Nucleus accumbens (tissue), 56 donors: ENCODE data around the gene SHANK3.
A peak's percentile ranks its signal among the peaks of the same experiment; 100 is the strongest.
"Not testable (repeated sequence)": the region's sequence is repeated elsewhere in the genome, so short reads cannot be mapped to it uniquely, and the experiment has no call there.

Experiments used
- DNase-seq, 56 donors: peaks; one replicate each; lab custom pipeline; 2025; lab: John Stamatoyannopoulos, UW

The SHANK3 gene

DNA sequence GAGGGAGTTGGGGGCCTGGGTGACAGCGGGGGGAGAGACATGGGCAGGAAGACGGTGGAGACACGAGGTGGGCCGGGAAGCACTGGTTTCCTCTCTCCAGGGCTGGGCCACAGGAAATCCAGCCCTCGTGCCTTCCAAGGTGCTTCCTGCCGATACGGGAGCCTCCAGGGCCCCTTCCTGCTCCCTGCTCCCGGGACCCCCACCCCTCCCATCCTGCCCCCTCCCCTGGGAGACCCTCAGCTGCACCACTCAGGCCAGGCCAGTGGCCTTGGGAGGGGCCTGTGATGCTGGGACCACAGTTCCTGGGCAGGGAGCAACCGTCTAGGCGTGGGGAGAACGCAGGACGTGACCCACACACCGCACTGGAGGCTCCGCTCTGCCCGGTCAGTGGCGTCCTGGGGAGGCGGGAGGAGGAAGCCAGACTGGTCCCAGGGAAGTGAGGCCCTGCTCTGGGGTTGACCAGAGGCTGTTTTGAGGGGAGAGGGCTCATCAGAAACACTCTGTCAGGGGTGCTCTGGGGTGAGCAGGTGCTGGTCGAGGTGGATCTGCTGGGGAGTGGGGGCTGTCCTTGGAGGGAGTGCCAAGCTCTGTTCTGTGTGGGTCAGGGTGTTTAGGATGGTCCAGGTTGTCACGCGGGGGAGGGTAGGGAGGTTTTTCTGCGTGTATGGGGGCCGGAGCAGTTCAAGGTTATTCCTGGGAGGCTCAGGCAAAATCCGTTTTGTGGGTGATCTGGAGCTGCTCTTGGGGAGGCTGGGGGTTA is at the start of gene SHANK3:
Gene SHANK3 (plus strand): TSS at position 353 of the 760 bp plus-strand sequence.
- DNase-seq: peak in 1 of 56 donors; percentile 54

GRCh38 chr22:50624347-50625130 is 48.1 kb upstream of the SHANK3 start:
- DNase-seq: no peak

DNA sequence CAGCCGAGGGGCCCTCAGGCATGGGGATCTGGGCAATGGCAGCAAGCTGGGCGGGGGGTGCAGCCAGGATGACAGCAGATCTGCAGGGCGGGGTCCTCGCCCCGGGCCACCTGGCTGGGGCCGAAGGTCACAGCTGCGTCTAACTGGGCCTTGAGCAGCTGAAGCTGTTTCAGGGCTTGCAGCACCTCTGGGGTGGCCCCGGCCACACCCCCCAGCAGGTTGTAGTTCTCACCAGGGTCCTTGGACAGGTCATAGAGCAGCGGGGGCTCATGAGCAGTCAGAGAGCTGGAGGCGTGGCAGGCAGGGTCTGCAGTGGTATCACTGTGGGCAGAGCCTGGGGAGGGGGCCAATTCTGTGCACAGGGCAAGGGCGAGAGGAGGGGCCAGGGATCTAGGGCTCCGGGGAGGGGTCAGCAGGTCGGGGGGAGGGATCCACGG is 47.5 kb upstream of the SHANK3 start:
- DNase-seq: no peak

DNA sequence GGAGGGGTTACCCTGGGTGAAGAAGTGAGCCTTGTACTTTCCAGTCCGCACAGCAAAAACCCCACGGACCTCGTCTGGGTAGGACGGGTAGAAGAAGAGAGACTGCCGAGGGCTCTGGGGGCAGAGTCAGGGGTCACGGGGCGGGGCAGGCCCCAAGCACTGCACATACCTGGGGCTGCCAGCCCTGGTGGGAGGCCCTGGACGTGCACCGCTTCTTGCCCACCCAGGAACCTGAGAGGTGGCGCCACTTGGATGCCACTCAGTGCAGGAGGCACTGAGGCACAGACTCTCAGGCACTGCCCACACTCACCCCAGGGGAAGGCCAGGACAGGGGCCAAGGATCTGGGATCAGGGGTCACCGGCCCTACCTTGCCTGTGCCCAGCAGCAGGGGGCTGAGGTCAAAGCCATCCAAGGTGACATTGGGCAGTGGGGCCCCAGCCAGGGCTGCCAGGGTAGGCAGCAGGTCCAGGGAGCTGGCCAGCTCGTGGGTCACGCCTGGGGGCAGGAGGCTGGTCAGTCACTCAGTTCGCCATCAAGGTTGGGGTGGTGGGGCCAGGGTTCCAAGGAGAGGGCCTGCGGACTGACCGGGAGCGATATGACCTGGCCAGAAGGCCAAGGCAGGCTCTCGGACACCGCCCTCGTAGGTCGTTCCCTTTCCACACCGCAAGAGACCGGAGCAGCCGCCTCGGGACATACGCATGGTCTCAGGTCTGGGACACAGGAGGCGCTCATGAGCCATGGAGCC is 46.9 kb upstream of the SHANK3 start:
- DNase-seq: no peak

GRCh38 chr22:50626314-50626849 is 46.2 kb upstream of the SHANK3 start:
- DNase-seq: no peak

- DNase-seq: no peak
These were observed 45.6 kb upstream of the SHANK3 start for GRCh38 chr22:50626850-50627641.

DNA sequence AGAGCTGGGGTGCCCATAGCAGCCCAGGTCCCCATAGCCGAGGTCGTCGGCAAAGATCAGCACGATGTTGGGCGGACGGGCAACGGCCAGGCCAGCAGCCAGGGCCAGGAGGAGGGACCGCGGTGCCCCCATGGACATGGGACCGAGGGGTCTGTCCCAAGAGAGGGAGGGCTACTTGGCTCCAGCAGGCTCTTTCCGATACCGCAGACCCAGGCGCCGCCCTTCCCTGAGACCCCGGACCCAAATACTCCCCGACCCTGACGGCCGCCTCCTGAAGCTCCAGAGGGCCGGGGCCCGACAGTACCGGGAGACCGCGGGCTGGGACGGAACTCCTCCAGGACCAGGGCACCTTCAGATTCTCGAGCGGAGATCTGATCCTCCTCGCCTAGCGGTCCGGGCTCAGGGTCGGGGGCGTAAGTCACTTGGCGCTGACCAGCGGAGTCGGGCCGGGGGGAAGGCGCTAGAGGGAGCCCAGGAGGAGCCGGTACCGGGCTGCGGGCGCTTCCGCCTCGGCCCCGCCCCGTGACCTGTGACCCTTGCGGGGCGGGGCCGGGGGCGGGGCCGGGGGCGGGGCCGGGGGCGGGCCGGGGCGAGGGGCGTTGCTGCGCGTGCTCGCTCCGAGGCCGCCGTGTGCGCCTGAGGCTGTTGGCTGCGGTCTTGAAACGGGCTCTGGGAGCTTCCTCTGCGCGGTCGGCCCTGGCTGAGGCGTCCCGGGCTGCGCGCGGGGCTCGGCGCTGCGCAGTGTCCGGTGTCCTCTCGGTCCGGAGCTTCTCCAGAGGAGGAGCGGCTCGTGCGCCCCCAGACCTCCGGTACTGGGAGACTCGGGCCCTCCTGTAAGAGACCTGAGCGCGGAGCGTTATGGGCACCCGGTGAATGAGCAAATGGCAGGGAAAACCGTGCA is 44.7 kb upstream of the SHANK3 start, which contains the start of gene ARSA:
Gene ARSA (minus strand): TSS at position 511 of the 901 bp plus-strand sequence. CDS start 373 bp downstream, at position 138.
- DNase-seq: peak in 52 of 56 donors; percentile 42 to 92 (median 76)

DNA sequence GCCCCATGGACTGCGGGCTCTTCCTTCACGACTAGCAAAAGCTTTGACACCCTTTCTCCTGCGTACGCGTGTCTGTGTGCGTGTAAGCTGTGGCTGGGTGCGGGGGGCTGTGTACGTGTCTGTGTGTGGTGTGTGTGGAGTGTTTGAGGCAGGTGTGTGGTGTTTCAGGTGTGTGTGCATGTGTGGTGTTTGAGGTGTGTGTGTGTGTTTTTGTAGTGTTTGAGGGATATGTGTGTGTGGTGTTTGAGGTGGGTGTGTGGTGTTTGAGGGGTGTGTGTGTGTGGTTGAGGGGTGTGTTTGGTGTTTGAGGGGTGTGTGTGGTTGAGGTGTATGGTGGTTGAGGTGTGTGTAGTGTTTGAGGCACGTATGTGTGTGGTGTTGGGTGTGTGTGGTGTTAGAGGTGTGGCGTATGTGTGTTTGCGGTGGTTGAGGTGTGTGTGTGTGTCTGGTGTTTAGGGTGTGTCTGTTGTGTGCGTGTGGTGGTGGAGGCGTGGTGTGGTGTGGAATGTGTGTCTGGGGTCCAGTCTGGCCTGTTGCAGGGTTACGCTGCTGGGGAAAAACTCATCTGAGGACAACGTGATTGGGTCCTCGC is 44.0 kb upstream of the SHANK3 start:
- no peak for DNase-seq

- no peak for DNase-seq
These were observed 42.2 kb upstream of the SHANK3 start for GRCh38 chr22:50630376-50630775.

GRCh38 chr22:50633086-50633485 is 39.5 kb upstream of the SHANK3 start:
- no peak for DNase-seq

DNA sequence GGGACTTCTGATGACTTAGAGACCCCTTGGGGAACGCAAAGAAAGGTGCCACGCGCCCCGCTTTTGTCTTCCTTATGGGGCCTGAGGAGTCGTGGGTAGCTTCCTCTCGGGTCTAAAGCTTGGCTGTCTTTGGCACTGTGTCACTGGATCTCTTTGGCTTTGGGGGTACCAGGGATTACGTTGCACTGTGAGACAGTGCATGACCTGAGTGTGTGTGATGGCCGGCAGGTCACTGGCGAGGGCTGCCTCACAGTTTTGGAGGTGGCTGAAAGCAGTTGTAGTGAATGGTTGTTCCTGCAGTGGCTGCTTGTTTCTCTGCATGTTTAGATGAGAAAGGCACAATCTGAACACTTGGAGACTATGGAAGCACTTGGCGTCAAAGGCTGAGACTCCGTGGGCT is 38.9 kb upstream of the SHANK3 start:
- no peak for DNase-seq

DNA sequence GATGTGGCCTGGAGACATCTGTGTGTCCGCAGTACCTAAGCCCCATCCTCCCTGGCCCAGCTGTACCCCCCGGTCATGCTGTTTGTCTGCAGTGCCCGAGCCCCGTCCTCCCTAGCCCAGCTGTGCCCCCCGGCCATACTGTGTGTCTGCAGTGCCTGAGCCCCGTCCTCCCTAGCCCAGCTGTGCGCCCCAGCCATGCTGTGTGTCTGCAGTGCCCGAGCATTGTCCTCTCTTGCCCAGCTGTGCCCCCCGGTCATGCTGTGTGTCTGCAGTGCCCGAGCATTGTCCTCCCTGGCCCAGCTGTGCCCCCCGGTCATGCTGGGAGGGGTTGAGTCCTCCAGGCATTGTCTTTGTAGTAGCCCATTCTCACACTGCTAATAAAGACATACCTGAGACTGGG is 37.0 kb upstream of the SHANK3 start:
- DNase-seq: no peak

DNA sequence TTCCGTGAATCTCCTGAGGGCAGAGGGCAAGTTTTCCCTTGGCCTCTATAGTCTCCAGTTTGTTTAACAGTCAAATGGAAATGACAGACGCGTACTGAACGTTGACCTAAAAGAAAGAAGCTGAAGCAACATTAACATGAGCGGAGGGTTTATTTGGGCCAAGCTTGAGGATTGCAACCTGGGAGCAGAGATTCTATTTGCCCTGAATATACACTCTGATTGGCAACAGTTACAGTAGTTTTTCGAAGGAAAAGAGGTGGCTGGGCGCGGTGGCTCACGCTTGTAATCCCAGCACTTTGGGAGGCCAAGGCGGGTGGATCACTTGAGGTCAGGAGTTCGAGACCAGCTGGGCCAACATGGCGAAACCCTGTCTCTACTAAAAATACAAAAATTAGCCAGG is 32.3 kb upstream of the SHANK3 start:
- DNase-seq: not testable (repeated sequence)

DNA sequence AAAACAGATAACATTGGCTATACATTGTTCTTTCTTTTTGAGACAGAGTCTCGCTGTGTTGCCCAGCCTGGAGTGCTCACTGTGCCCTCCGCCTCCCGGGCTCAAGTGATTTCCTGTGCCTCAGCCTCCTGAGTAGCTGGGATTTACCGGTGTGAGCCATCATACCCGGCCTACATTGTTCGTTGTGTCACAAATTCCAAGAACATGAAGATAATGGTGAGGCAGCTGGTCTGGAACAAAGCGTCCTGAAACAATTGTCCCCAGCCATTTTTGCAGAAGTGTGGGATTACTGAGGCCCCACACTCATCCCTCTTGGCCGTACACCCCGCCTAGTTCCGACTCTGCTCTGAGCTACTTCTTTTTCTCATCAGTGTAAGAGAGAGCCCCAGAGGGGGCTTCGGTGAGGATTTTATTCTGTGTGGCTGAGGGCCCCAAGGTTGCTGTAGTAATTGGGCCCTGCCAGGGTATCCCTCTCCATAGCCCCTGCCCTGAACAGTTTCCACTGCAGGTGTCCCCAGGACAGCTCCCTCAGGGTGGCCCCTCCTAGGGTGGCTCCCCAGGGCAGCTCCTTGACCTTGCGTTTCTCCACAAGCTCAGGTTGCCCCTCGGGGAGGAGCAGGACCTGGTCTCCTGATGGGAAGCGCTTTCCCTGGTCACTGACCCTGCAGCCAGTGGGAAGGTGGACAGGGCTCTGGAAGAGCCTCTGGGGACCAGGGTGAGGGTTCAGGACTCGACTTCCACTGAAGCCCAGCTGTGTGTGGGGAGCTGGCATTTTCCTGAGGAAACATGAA is 31.6 kb upstream of the SHANK3 start:
- no peak for DNase-seq

DNA sequence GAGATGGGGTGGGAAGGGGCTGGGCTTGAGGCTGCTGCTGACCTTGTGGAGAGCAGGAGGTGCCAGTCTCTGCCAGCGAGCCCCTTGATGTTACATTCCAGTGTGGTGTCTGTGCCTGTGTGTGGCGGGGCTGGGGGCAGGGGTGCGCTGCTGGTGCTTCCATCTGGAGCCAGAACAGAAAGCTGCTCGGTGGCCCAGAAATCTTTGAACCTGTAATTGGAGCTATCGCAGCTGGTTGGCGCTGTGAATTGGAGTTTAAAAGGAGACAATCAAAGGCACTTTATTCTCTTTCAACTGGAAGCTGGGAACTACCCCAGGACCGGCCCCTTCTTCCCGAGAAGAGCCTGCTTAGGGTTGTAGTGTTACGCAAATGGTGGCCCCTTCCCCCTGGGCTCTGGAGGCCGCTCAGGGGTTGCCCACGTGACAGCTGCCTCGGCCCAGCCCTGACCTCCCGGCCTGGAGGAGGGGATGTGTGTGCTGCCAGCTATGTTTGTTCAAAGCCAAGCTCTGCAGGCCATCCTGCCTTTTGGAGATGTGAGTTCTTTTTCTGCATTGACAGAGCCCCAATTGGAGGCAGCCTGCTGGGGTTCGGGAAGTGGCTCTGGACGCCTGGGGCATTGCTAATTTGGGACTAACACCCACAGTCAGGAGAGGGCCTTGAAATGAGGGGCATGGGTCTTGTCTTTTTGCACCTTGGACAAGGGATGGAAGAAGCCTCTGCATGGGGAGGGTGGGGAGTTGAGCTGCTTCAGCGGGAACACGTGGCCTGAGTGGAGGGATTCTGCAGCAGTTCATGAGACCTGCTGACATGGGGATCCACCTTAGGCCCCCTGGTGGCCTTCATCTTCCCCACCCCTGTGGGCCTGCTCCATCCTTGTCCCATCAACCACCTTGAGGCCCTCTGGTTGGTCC is 30.7 kb upstream of the SHANK3 start:
- DNase-seq: peak in 25 of 56 donors; percentile 7 to 59 (median 25)
